GM12878 (cell line): ENCODE results near the gene HLA-DRA. TPM values are rescaled to one million over a fixed set of nuclear protein-coding genes. Genes with fewer than 3 reads are reported as not detected.

Experiments
- ATF2 ChIP-seq: IDR thresholded peaks from 2 replicates; pipeline ENCODE4 v1.6.1; 2012; ENCODE audit warnings: low read length, inconsistent platforms
- ATF7 ChIP-seq: fragments of 450-650 bp; IDR thresholded peaks from 2 replicates; pipeline ENCODE4 v1.6.1; 2016; ENCODE audit warnings: low read depth, mild to moderate bottlenecking
- BACH1 ChIP-seq: fragments of 450-650 bp; IDR thresholded peaks from 2 replicates; pipeline ENCODE4 v1.6.1; 2017; ENCODE audit warnings: mild to moderate bottlenecking, borderline replicate concordance
- BMI1 ChIP-seq: fragments of 450-650 bp; IDR thresholded peaks from 2 replicates; pipeline ENCODE4 v1.6.1; 2016; ENCODE audit warnings: mild to moderate bottlenecking, moderate library complexity, borderline replicate concordance
- BRCA1 ChIP-seq: IDR thresholded peaks from 2 replicates; pipeline ENCODE4 v1.6.1; 2011; ENCODE audit warnings: low read depth, low read length, improper control_type of control experiment
- CHD2 ChIP-seq: IDR thresholded peaks from 2 replicates; pipeline ENCODE4 v1.6.1; 2011; ENCODE audit warnings: low read depth, low read length, improper control_type of control experiment, borderline replicate concordance
- DPF2 ChIP-seq: fragments of 450-650 bp; IDR thresholded peaks from 2 replicates; pipeline ENCODE4 v1.6.1; 2017; ENCODE audit warnings: mild to moderate bottlenecking
- EGR1 ChIP-seq, 2 experiments: IDR thresholded peaks; 1 replicate in 1 of 2; 2 replicates in 1 of 2; pipeline ENCODE4 v1.6.1; 2011 to 2012; ENCODE audit warnings: low read depth in 2 of 2, low read length in 2 of 2, borderline replicate concordance in 1 of 2, mild to moderate bottlenecking in 1 of 2, moderate library complexity in 1 of 2
- IKZF2 ChIP-seq, 2 experiments: fragments of 450-650 bp; IDR thresholded peaks; 2 replicates each; pipeline ENCODE4 v1.6.1; 2017; ENCODE audit warnings: mild to moderate bottlenecking in 2 of 2, moderate library complexity in 2 of 2
- IRF4 ChIP-seq: IDR thresholded peaks from 2 replicates; pipeline ENCODE4 v1.6.1; 2011; ENCODE audit warnings: low read depth, low read length
- MXI1 ChIP-seq: fragments of 150-350 bp; IDR thresholded peaks from 2 replicates; pipeline ENCODE4 v1.6.1; 2011; ENCODE audit warnings: low read depth, mild to moderate bottlenecking, inconsistent platforms, low read length, improper control_type of control experiment
- MYC ChIP-seq: IDR thresholded peaks from 2 replicates; pipeline ENCODE4 v1.6.1; 2011; ENCODE audit warnings: mild to moderate bottlenecking, low read length, moderate library complexity, inconsistent platforms; ENCODE audit not compliant: insufficient read depth, insufficient replicate concordance, insufficient read length, severe bottlenecking
- NFYB ChIP-seq: IDR thresholded peaks from 2 replicates; pipeline ENCODE4 v1.6.1; 2011; ENCODE audit warnings: low read depth, mild to moderate bottlenecking, low read length, improper control_type of control experiment, moderate library complexity; ENCODE audit not compliant: insufficient read depth
- NR2F1 ChIP-seq: fragments of 450-650 bp; conservative IDR thresholded peaks from 2 replicates; pipeline ENCODE4 v1.6.1; 2017; ENCODE audit warnings: mild to moderate bottlenecking
- RELA ChIP-seq: fragments of 450-650 bp; IDR thresholded peaks from 2 replicates; pipeline ENCODE4 v1.8.0; 2014; ENCODE audit warnings: borderline replicate concordance; ENCODE audit not compliant: partially characterized antibody
- SMARCA5 ChIP-seq: fragments of 450-650 bp; IDR thresholded peaks from 2 replicates; pipeline ENCODE4 v1.6.1; 2017; ENCODE audit warnings: mild to moderate bottlenecking
- SMC3 ChIP-seq: IDR thresholded peaks from 2 replicates; pipeline ENCODE4 v1.6.1; 2011; ENCODE audit warnings: low read length, improper control_type of control experiment, borderline replicate concordance
- SREBF1 ChIP-seq: IDR thresholded peaks from 2 replicates; pipeline ENCODE4 v1.6.1; 2012; ENCODE audit warnings: mild to moderate bottlenecking, low read length
- SRF ChIP-seq, 2 experiments: IDR thresholded peaks; 2 replicates each; pipeline ENCODE4 v1.6.1; 2011; ENCODE audit warnings: low read depth in 2 of 2, low read length in 2 of 2, mild to moderate bottlenecking in 1 of 2, moderate library complexity in 1 of 2
- STAT1 ChIP-seq: fragments of 450-650 bp; conservative IDR thresholded peaks from 2 replicates; pipeline ENCODE4 v1.6.1; 2014; ENCODE audit warnings: antibody characterized with exemption, mild to moderate bottlenecking
- TCF12 ChIP-seq: IDR thresholded peaks from 2 replicates; pipeline ENCODE4 v1.6.1; 2011; ENCODE audit warnings: low read depth, mild to moderate bottlenecking, low read length
- ZNF24 ChIP-seq: fragments of 450-650 bp; IDR thresholded peaks from 2 replicates; pipeline ENCODE4 v1.6.1; 2017; ENCODE audit warnings: antibody characterized with exemption, mild to moderate bottlenecking
- ZZZ3 ChIP-seq: IDR thresholded peaks from 2 replicates; pipeline ENCODE4 v1.6.1; 2011; ENCODE audit warnings: low read depth; ENCODE audit not compliant: control insufficient read depth, insufficient read length
- polyA plus RNA-seq, 11 experiments: library from polyadenylated mRNA; depleted of rRNA in 4 of 11; unstranded in 6 of 11; stranded (reverse) in 5 of 11; fragments of >200 nt; fragmentation: Nextera tagmentation in 4 of 11; fragmentation: Illumina TruSeq in 1 of 11; extraction: Ambion mirVana in 4 of 11; extraction: Trizol in 1 of 11; gene quantifications; 1 replicate in 1 of 11; 2 replicates in 10 of 11; pipeline versions ENCODE4 v1.2.1 to v1.2.3, GENCODE V29; 2011 to 2016; ENCODE audit warnings: inconsistent platforms in 2 of 11, missing spikeins in 2 of 11, low read depth in 1 of 11
- total RNA-seq, 4 experiments: library from RNA; depleted of rRNA in 3 of 4; stranded (reverse); fragments of >200 nt in 3 of 4; fragmentation: Illumina TruSeq in 1 of 4; extraction: Trizol in 1 of 4; gene quantifications; 2 replicates each; pipeline versions ENCODE4 v1.2.1 to v1.2.3, GENCODE V29; 2013 to 2021
- TF ChIP-seq, protein P1 (sequence below): fragments of 450-650 bp; formaldehyde crosslinking; IDR thresholded peaks from 2 replicates; pipeline ENCODE4 v1.5.0; 2022; ENCODE audit warnings: mild to moderate bottlenecking, missing genetic modification characterization
- TF ChIP-seq, protein P2 (sequence below): fragments of 450-650 bp; IDR thresholded peaks from 2 replicates; pipeline ENCODE4 v1.6.1; 2016; ENCODE audit warnings: mild to moderate bottlenecking, moderate library complexity, borderline replicate concordance

The HLA-DRA gene
- total and polyA plus RNA-seq, 10 of the 15 experiments (the other 5 are each of a cell fraction or from before 2014, with no cell fraction given), result 2,040 to 7,093 (median 2,859) TPM

- TF ChIP-seq, protein P1, sequence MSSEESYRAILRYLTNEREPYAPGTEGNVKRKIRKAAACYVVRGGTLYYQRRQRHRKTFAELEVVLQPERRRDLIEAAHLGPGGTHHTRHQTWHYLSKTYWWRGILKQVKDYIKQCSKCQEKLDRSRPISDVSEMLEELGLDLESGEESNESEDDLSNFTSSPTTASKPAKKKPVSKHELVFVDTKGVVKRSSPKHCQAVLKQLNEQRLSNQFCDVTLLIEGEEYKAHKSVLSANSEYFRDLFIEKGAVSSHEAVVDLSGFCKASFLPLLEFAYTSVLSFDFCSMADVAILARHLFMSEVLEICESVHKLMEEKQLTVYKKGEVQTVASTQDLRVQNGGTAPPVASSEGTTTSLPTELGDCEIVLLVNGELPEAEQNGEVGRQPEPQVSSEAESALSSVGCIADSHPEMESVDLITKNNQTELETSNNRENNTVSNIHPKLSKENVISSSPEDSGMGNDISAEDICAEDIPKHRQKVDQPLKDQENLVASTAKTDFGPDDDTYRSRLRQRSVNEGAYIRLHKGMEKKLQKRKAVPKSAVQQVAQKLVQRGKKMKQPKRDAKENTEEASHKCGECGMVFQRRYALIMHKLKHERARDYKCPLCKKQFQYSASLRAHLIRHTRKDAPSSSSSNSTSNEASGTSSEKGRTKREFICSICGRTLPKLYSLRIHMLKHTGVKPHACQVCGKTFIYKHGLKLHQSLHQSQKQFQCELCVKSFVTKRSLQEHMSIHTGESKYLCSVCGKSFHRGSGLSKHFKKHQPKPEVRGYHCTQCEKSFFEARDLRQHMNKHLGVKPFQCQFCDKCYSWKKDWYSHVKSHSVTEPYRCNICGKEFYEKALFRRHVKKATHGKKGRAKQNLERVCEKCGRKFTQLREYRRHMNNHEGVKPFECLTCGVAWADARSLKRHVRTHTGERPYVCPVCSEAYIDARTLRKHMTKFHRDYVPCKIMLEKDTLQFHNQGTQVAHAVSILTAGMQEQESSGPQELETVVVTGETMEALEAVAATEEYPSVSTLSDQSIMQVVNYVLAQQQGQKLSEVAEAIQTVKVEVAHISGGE (CRISPR knock-in tag), result no peak
- TF ChIP-seq NFYB (0 out of 2 replicates have a peak, but pooled peaks have one; percentile 26), SMARCA5 (no peak), CHD2 (no peak), BRCA1 (no peak), MXI1 (no peak), EGR1 (IDR thresholded peaks at IDR 0.05; ENCODE audit: borderline replicate concordance in 1 of 2, low read depth in 2 of 2, low read length in 2 of 2) (no peak), BMI1 (no peak), TCF12 (no peak), SMC3 (peak; percentile 89), SRF (IDR thresholded peaks at IDR 0.05; ENCODE audit: low read depth in 2 of 2, low read length in 2 of 2) (no peak), IKZF2 (IDR thresholded peaks at IDR 0.05) (no peak), ZZZ3 (no peak), SREBF1 (no peak), ZNF24 (no peak), BACH1 (no peak), STAT1 (no peak), MYC (no peak), DPF2 (no peak), ATF7 (no peak), NR2F1 (no peak), RELA (no peak), ATF2 (peak; percentile 59), IRF4 (no peak)
- TF ChIP-seq, protein P2, sequence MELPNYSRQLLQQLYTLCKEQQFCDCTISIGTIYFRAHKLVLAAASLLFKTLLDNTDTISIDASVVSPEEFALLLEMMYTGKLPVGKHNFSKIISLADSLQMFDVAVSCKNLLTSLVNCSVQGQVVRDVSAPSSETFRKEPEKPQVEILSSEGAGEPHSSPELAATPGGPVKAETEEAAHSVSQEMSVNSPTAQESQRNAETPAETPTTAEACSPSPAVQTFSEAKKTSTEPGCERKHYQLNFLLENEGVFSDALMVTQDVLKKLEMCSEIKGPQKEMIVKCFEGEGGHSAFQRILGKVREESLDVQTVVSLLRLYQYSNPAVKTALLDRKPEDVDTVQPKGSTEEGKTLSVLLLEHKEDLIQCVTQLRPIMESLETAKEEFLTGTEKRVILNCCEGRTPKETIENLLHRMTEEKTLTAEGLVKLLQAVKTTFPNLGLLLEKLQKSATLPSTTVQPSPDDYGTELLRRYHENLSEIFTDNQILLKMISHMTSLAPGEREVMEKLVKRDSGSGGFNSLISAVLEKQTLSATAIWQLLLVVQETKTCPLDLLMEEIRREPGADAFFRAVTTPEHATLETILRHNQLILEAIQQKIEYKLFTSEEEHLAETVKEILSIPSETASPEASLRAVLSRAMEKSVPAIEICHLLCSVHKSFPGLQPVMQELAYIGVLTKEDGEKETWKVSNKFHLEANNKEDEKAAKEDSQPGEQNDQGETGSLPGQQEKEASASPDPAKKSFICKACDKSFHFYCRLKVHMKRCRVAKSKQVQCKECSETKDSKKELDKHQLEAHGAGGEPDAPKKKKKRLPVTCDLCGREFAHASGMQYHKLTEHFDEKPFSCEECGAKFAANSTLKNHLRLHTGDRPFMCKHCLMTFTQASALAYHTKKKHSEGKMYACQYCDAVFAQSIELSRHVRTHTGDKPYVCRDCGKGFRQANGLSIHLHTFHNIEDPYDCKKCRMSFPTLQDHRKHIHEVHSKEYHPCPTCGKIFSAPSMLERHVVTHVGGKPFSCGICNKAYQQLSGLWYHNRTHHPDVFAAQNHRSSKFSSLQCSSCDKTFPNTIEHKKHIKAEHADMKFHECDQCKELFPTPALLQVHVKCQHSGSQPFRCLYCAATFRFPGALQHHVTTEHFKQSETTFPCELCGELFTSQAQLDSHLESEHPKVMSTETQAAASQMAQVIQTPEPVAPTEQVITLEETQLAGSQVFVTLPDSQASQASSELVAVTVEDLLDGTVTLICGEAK, result no peak
These were observed 7.6 kb upstream of the HLA-DRA start (continued) for GRCh38 chr6:32432050-32432450.
